ENCODE data around the gene MYMX. TPM values are rescaled to one million over a fixed set of nuclear protein-coding genes. Genes with fewer than 3 reads are reported as not detected.
A peak's percentile ranks its signal among the peaks of the same experiment; 100 is the strongest.

Gene MYMX
- total and polyA plus RNA-seq, 2 of the 4 experiments (the other 2 are of a cell fraction) = not detected

- Histone ChIP-seq H3K9me3 (ENCODE audit: control insufficient read depth, insufficient read depth, low read length) (no peaks in the 10 kb centered on the region), H2BK120ac (ENCODE audit: low read depth, low read length) (no peak overlapping the region), H4K5ac (ENCODE audit: low read depth, low read length) (no peak overlapping the region), H3K79me1 (ENCODE audit: low read depth in 1 of 2, low read length in 2 of 2) (peaks cover 24 to 49% of the 10 kb centered on the region in 2 experiments), H2BK20ac (ENCODE audit: low read depth, low read length) (no peak overlapping the region), H3K4ac (ENCODE audit: low read depth, low read length) (no peak overlapping the region), H3K36me3 (ENCODE audit: control insufficient read depth, insufficient read depth, low read length) (peaks cover 12% of the 10 kb centered on the region), H3K4me1 (ENCODE audit: control insufficient read depth, insufficient read depth, low read length) (peaks cover 26% of the 10 kb centered on the region), H3K18ac (ENCODE audit: low read depth, low read length) (no peak overlapping the region), H3K23ac (ENCODE audit: low read depth, low read length) (no peak overlapping the region), H2AK9ac (replicated peaks; ENCODE audit: low read depth, low read length, poor library complexity) (no peak overlapping the region), H4K91ac (ENCODE audit: insufficient read depth, low read depth, low read length) (no peak overlapping the region), H2AK5ac (ENCODE audit: low read depth, low read length) (no peak overlapping the region), H4K8ac (ENCODE audit: low read depth in 2 of 2, low read length in 2 of 2) (no peak overlapping the region), H3K56ac (ENCODE audit: extremely low read depth, insufficient read depth, low read length) (no peak overlapping the region), H4K20me1 (ENCODE audit: insufficient read depth, low read length) (peaks cover 10% of the 10 kb centered on the region), H3K27ac (ENCODE audit: insufficient read depth, low read length) (no peak overlapping the region), H2AFZ (replicated peaks; ENCODE audit: low read length, poor library complexity) (peak overlapping the region; percentile 5), H2BK15ac (ENCODE audit: low read depth, low read length) (no peak overlapping the region), H3K27me3 (ENCODE audit: control insufficient read depth, insufficient read depth, low read length) (no peaks in the 10 kb centered on the region), H3K9me1 (ENCODE audit: insufficient read depth, low read length) (peaks cover 20% of the 10 kb centered on the region), H3K14ac (replicated peaks; ENCODE audit: low read depth, low read length) (no peak overlapping the region), H2BK5ac (ENCODE audit: low read depth, low read length, poor library complexity, severe bottlenecking) (no peak overlapping the region), H3K4me3 (ENCODE audit: insufficient read depth, low read depth, low read length) (no peak overlapping the region), H3K9ac (ENCODE audit: low read depth, low read length) (no peak overlapping the region), H3K4me2 (ENCODE audit: low read depth, low read length) (no peak overlapping the region)
- WGBS, 2 experiments (ENCODE audit: extremely low coverage in 2 of 2, insufficient read length in 1 of 2) = 97% methylated on average over 5 of the region's 8 CpGs; no CpG with 5 or more reads in 1 of the 2 experiments
- ChIA-PET CTCF (no interaction called here), POLR2A (ENCODE audit: unreplicated experiment) (no interaction called here)
- intact Hi-C loops (cut with micrococcal nuclease) (no loop called here), dilution Hi-C loops (cut with HindIII; ENCODE audit: low sequenced_read_pairs, unreplicated experiment) (no loop called here), in situ Hi-C loops (cut with MboI; ENCODE audit: low sequenced_read_pairs) (no loop called here)
- TF ChIP-seq ELK1 (IDR thresholded peaks at IDR 0.05; ENCODE audit: borderline replicate concordance, low read depth, low read length) (no peak), RAD21 (IDR thresholded peaks at IDR 0.05; ENCODE audit: low read length) (no peak), BHLHE40 (IDR thresholded peaks at IDR 0.05; ENCODE audit: low read depth, low read length) (no peak), RCOR1 (IDR thresholded peaks at IDR 0.05; ENCODE audit: insufficient replicate concordance, low read length) (no peak)
- DNase-seq (no peak), ATAC-seq (ENCODE audit: low read depth) (no peak)
- BruUV-seq (replicated peaks) = no TSS peak
Observed at GRCh38 chr6:44261581-44261980, 44.9 kb downstream of the MYMX start.

Measured in IMR-90 (cell line).